ENCODE measurements around the gene G2E3.
"Not testable (repeated sequence)": the region's sequence is repeated elsewhere in the genome, so short reads cannot be mapped to it uniquely, and the experiment has no call there.

G2E3 gene

DNA sequence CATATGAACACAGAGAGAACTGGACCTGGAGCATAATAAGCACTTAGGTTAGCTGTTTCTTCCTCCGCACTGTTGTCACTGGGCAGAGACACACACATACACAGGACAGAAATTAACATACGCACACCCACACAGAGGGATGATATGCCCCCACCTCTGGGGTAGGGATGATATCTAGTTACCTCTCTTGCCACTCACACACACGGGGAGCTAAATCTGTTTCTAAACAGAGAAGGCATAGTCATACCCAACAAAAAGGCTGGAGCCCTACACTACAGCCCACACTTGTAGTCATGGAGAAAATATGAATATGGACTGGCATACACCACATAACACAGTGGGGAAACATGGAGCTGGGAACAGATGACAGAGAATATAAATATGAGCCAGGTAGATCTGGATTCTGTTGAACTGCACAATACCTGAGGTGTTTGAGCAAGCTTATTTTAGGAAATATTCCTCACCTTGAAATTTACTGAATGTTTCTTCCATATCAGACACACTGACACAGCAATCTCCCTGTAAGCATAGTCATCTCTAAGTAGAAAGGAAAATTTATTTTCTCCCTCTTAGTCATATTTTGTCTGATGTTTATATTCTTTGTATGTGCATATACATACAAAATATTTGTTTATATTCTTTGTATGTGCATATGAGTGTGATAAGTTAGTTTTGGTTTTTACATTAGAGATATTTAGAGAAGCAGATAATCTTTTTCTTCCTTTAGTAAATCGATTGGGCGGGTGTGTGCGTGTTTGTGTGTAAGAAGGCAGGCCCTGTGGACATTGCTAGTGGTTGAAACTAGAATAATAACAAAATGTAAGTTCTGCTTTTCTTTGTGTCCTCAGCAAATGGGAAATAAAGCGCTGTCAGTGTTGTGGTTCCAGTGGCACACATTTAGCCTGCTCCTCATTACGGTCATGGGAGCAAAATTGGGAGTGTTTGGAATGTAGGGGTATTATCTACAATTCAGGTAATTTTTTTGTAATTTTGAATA is 42.3 kb downstream of the G2E3 start:
- no peak for DNase-seq (ENCODE audit: extremely low read depth in 1 of 2, low read depth in 1 of 2)

DNA sequence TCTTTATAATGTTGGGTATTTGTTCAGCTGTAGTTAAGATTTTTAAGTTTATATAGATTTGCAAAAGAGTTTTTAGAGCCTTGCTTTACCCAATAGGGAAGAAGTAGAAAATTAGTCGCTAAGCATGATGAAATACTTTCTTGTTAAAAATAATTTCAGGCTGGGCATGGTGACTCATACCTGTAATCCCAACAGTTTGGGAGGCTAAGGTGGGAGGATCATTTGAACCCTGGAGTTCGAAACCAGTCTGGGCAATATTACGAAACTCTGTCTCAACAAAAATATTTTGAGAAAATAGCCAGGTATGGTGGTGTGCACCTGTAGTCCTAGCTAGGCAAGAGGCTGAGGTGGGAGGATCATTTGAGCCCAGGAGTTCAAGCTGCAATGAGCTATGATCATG is 44.4 kb downstream of the G2E3 start:
- no peak for DNase-seq (ENCODE audit: extremely low read depth in 1 of 2, low read depth in 1 of 2)

DNA sequence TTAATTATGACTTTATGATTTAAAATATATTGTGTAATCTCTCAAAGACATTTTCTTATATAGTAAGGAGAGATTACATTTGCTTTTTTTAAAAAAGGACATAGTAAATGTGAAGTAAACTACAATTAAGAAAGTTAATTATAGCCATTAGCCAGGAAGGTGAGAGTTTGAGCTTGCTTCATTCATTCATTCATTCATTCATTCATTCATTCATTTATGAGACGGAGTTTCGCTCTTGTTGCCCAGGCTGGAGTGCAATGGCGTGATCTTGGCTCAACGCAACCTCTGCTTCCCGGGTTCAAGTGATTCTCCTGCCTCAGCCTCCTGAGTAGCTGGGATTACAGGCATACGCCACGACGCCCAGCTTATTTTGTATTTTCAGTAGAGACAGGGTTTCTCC is 45.7 kb downstream of the G2E3 start:
- DNase-seq (ENCODE audit: extremely low read depth in 1 of 2, low read depth in 1 of 2), result not testable (repeated sequence)

DNA sequence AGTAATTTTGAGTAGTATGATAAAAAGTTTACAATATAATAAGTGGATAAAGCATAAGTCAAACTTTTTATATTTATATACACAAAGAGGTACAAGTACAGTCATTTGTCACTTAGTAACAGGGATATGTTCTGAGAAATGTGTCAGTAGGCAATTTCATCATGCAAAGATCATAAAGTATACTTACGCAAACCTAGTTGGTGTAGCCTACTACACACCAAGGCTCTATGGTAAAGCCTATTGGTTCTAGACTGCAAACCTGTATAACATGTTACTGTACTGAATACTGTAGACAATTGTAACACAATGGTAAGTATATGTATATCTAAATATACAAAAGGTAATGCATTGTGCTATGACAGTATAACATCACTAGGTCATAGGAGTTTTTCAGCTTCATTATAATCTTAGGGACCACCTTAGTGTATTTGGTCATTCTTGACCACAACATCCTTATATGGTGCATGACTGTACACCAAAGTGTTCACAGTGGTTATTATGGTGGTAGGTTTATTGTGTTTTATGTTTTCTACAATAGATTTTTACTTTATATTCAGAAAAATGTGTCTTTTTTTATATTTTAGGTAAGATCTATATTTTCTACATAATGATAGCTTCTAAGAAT is 48.3 kb downstream of the G2E3 start:
- DNase-seq (ENCODE audit: extremely low read depth in 1 of 2, low read depth in 1 of 2), result no peak

DNA sequence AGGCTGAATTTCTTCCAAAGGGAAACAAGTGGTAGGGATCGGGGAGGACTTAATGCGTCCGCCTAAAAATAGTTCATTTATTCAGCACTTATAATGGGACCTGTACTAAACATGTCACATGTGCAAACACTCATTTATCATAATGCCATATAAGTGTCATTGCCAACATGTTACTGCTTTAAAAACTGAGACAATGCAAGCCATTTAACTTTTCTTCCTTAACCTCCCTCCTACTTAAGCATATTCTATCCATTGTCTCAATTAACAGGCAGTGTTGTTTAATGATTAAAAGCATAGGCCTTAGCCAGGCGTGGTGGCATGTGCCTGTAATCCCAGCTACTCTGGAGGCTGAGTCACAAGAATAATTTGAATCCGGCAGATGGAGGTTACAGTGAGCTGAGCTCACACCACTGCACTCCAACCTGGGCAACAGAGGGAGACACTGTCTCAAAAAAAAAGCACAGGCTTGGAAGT is 49.6 kb downstream of the G2E3 start:
- no peak for DNase-seq (ENCODE audit: extremely low read depth in 1 of 2, low read depth in 1 of 2)

DNA sequence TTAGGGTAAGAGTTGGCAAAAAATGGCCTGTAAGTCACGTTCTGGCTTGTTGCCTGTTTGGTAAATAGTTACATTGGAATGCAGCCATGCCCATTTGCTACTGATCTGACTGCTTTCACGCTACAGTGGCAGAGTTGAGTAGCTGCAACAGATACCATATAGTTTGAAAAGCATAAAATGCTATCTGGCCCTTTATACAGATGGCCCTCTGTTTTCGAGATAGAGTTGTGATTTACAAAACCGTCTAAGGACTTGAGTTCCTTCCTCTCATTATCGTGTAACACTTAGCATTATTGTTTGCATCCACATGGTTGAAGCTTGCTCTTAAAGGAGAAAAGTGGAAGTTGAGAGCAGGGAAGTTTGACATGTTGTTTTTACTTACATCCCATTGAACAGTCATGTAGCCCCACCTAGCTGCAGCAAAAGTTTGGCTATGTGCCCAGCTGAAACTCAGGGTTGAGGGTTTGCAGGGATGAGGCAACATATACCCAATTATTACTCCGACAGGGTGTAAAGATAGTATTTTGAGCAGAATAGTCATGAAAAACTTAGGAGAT is 51.9 kb downstream of the G2E3 start:
- no peak for DNase-seq (ENCODE audit: extremely low read depth in 1 of 2, low read depth in 1 of 2)

DNA sequence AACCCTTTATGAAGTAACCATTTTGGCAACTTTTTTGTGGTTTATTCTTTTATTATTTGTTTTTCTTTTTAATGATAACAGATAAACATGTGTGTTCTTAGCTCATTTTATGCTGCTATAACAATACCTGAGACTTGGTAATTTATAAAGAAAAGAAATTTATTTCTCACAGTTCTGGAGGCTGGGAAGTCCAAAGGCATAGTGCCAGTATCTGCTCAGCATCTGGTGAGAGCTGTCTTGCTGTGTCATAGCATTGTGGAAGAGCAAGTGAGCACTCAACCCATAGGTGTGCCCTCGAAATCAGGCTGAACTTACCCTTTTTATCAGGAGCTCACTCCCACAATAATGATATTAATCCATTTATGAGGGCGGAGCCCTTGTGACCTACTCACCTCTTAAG is 55.2 kb downstream of the G2E3 start:
- no peak for DNase-seq (ENCODE audit: extremely low read depth in 1 of 2, low read depth in 1 of 2)

DNA sequence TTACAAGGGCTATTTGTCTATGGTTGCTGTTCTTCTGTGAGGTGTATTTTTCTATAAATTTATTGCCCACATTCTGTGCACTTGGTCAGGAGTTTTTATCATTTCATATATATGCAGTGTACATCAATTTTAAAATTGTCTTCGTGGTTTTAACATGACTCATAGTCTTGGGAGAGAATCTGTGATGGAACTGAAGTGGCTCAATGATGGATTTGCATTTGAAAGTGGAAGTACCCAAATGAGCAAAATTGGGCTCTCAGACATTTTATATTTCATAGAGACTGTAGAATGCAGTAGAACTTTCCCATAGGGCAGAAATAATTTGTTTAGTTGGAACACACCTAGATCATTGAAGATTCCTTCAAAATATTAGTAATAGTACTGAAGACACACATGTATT is 61.2 kb downstream of the G2E3 start:
- DNase-seq (ENCODE audit: extremely low read depth in 1 of 2, low read depth in 1 of 2), result no peak

DNA sequence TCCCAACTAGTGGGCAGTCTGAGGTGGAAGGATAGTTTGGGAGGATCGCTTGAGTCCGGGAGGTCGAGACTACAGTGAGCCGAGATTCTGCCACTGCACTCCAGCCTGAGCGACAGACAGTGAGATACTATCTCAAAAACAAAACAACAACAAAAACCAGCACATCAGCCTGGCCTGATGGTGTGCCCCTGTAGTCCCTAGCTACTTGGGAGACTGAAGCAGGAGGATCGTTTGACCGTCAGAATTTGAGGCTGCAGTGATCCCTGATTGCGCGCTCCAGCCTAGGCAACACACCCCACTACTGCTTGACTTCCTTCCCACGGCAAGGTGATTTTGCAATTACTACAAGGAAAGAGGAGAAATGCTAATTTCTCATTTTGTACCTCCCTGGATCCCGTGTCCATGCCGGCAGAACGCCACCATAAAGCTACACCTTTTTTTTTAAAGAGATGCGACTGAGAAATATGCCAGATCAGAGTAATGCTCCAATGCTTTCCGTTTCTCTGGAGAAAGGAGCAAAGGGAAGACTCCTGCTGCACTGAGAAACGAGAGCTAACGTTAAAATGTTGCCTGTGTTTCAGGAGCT is 62.5 kb downstream of the G2E3 start:
- DNase-seq (ENCODE audit: extremely low read depth in 1 of 2, low read depth in 1 of 2), result no peak

DNA sequence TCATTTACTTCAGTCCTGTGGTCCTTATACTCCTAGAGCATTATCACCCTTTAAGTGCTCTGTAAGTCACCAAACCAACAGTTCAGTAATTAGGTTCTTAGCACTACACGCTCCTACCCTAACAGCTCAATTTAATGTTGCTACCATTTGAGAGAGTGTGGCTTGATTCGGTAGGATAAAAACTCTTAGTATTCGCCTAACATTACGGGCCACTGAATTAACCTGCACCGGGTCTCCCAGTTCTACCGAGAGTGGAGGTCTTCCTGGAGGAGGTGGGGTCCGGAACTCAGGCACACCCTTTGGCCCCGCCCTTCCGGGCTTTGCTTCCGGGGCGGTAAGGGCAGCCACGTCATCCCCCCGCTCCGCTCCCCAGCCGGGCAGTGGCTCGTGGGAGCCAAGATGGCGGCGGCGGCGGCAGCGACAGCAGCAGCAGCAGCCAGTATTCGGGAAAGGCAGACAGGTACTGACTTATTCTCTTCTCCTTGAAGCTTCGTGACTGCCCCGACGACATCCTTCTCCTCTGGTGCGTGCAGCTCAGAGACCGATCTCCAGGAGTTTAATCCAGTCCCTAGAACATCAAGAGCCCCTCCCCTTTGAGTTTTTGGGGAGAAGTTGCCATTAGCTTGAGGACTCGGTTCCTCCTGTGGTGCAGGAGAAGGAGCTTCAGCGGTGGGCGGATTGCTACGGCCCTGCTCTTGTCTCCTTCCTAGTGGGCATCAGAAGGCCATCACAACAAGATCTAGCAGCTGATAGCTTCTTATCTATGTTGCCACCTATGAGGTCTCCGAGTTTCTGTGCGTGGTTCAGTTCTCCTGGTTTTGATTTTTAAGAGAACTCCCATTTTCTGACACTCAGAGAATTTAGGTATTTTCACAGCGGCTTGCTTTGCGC is 63.2 kb downstream of the G2E3 start, which contains the start of gene SCFD1:
Gene SCFD1 (plus strand): TSS at position 380 of the 891 bp plus-strand sequence. CDS start 20 bp downstream, at position 400.
- DNase-seq (ENCODE audit: extremely low read depth in 1 of 2, low read depth in 1 of 2), result peak; percentile 74 to 88

DNA sequence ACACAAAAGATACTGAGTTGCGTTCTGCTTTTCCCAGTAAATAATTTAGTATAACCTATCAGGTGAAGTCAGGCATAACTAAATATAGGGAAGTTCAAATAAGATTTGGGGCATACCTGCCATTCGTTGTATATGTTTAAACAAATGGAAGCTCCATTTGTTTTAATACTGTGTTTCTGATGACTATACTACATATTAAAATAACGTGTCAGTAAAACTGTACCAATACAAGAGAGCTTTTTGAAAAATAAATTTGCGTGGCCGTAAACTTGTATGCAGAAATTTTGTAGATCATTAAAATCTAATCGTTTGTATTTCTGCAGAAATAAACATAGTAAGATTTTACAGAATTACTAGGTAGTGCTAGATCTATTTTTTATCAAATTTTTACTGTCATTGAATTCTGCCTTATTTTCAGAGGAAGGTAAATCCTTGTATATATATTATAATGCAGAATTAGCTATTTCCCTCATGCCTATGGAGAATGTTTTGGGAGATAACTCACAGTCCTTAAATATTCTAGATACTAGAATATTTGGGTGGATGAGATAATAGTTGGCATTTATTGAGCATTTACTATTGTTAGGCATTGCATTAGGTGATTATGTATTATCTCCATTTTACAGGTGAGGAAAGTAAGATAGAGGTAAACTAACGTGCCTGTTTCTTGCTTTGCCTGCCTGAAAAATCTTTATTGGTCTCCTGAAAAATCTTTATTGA is 64.6 kb downstream of the G2E3 start:
- no peak for DNase-seq (ENCODE audit: extremely low read depth in 1 of 2, low read depth in 1 of 2)

DNA sequence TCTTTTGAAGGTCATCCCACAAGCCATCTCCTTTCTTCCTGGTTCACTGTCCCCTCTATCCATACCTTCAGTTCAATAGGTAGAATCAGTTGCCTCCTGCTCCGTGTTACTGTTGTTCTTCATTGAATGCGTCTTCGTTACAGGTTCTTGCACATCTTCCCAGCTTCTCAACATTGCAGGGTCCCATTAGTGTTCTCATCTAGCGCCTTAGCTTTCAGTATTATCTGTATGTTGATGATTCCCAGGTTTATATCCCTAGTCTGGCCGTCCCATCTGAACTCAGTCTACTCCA is 65.1 kb downstream of the G2E3 start:
- no peak for DNase-seq (ENCODE audit: extremely low read depth in 1 of 2, low read depth in 1 of 2)

DNA sequence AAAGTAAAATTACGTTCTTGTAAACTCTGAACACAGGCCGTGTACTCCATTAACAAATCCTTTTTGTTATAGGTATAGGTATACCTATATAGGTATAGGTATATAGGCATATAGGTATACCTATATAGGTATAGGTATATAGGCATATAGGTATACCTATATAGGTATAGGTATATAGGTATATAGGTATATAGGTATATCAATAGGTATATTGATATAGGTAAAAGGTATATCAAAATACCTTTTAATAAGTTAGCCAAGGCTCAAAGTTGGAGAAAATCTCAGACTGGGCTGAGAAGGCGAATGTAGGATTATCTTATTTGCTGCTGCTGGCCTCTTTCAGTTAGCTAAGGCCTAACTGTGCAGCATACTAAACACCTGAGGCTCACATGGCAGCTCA is 66.6 kb downstream of the G2E3 start:
- DNase-seq (ENCODE audit: extremely low read depth in 1 of 2, low read depth in 1 of 2), result no peak

DNA sequence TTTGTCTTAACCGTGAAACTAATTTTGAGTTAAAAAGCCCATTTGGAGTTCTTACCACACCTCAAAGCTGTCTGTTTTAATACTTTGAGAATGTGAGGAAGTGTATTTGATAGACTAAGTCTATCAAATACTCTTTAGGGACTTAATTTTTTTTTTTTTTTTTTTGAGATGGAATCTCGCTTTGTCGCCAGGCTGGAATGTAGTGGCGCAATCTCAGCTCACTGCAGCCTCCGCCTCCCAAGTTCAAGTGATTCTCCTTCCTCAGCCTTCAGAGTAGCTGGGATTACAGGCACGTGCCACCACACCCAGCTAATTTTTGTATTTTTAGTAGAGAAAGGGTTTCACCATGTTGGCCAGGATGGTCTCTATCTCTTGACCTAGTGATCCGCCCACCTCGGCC is 70.5 kb downstream of the G2E3 start:
- DNase-seq (ENCODE audit: extremely low read depth in 1 of 2, low read depth in 1 of 2), result not testable (repeated sequence)

DNA sequence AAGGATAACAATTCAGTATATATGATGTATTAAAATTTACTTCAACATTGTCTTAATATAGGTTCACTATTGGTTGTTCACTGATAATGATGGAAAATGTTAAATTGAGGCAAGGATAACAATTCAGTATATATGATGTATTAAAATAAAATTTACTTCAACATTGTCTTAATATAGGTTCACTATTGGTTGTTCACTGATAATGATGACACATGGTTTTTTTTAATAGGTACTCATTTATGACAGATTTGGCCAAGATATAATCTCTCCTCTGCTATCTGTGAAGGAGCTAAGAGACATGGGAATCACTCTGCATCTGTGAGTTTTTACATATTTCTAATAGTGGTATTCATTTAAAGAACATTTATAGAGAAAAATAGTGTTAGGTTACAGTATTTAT is 71.3 kb downstream of the G2E3 start:
- DNase-seq (ENCODE audit: extremely low read depth in 1 of 2, low read depth in 1 of 2), result no peak

DNA sequence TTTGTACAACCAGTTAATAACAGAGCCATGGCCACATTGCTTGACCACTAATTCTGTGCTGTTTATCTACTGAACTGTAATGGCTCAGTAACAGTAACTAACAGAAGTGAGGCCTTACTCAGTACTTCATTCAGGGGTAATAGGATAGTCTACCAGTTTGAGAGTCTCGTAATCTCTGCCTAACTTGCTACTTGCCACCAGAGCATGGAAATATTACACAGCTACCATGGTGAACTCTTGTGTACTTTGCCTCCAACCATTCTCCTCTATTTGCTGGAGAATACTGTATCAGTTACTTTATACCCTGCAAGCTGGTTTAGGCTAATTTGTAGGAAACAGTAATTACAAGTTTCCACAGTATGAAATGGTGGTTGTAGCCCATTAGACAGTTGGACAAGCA is 73.8 kb downstream of the G2E3 start:
- no peak for DNase-seq (ENCODE audit: extremely low read depth in 1 of 2, low read depth in 1 of 2)

DNA sequence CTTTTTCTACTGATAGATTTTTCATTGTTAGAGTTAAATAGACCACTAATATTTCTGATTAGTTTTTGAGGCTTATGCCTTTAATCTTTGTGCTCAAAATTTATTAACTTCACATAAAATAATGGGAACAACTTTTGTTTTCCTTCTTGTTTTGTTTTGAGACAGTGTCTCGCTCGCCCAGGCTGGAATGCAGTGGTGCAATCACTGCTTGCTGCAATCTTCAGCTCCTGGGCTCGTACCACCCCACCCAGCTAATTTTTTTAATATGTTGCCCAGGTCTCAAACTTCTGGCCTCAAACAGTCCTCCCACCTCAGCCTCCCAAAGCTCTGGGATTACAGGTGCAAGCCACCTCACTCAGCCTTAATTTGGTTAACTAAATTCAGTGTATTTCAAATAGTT is 80.0 kb downstream of the G2E3 start:
- no peak for DNase-seq (ENCODE audit: extremely low read depth in 1 of 2, low read depth in 1 of 2)

DNA sequence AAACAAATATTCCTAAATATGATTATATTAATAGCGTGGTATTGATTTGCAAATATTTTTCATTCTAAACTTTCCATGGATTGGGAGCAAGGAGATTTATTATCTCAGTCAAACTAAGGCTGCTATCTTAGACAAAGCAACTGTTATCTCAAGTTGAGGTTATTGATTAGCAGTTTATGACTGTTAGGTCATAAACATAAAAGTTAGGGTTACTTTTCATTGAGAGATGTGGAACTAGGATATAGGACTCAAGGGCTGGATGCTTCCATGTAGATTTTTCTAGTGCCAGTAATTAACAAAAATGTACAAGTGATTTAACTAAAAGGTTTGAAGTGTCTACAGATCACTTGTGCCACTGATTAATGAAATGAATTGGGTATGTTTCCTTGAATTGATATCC is 82.2 kb downstream of the G2E3 start:
- no peak for DNase-seq (ENCODE audit: extremely low read depth in 1 of 2, low read depth in 1 of 2)

DNA sequence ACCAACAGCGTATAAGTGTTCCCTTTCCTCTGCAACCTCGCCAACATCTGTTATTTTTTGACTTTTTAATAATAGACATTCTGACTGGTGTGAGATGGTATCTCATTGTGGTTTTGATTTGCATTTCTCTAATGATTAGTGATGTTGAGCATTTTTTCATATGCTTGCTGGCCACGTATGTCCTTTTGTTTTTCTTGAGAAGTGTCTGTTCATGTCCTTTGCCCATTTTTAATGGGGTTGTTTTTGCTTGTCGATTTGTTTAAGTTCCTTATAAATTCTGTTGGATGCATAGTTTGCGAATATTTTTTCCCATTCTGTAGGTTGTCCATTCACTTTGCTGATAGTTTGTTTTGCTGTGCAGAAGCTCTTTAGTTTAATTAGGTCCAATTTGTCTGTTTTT is 85.5 kb downstream of the G2E3 start:
- not testable (repeated sequence) for DNase-seq (ENCODE audit: extremely low read depth in 1 of 2, low read depth in 1 of 2)

DNA sequence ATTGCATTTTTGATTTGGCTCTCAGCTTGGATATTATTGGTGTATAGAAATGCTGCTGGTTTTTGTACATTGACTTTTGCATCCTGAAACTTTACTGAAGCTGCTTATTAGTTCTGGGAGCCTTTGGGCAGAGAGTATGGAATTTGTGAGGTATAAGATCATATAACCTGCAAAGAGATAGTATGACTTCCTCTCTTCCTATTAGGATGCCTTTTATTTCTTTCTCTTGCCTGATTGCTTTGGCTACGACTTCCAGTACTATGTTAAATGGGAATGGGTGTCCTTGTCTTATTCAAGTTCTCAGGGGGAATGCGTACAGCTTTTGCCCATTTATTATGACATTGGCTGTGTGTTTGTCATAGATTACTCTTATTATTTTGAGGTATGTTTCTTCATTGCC is 86.6 kb downstream of the G2E3 start:
- no peak for DNase-seq (ENCODE audit: extremely low read depth in 1 of 2, low read depth in 1 of 2)

Measured in activated CD8-positive, alpha-beta memory T cell treated with anti-CD3 and anti-CD28 coated beads for 1 hour (primary cell).